DOHH2 (cell line): ENCODE data around the gene KIF1B.

Experiments used
- H3F3A ChIP-seq: fragments of 200-600 bp; sonication (generic), shearing (Covaris generic); 2 replicates; pipeline ENCODE4 v1.6.0; 2016; ENCODE audit warnings: antibody characterized with exemption, mild to moderate bottlenecking; ENCODE audit not compliant: control insufficient read depth, insufficient read depth
- H3K27ac ChIP-seq: fragments of 200-600 bp; sonication (generic); 2 replicates; pipeline ENCODE4 v1.5.1; 2014; ENCODE audit warnings: low read depth, mild to moderate bottlenecking, low read length, moderate library complexity
- H3K27me3 ChIP-seq: fragments of 200-600 bp; sonication (generic); 2 replicates; pipeline ENCODE4 v1.6.1; 2014; ENCODE audit warnings: mild to moderate bottlenecking, low read length, mixed read lengths; ENCODE audit not compliant: control insufficient read depth
- H3K36me3 ChIP-seq: fragments of 200-600 bp; sonication (generic); 2 replicates; pipeline ENCODE4 v1.6.1; 2014; ENCODE audit warnings: mild to moderate bottlenecking, low read length, moderate library complexity, mixed read lengths; ENCODE audit not compliant: control insufficient read depth
- H3K4me1 ChIP-seq: fragments of 200-600 bp; sonication (generic); 2 replicates; pipeline ENCODE4 v1.6.1; 2014; ENCODE audit warnings: mild to moderate bottlenecking, low read length, mixed read lengths; ENCODE audit not compliant: control insufficient read depth
- H3K4me2 ChIP-seq: fragments of 200-600 bp; sonication (generic); 2 replicates; pipeline ENCODE4 v1.6.0; 2014; ENCODE audit warnings: mild to moderate bottlenecking, low read length, moderate library complexity
- H3K4me3 ChIP-seq: fragments of 200-600 bp; sonication (generic); 2 replicates; pipeline ENCODE4 v1.5.1; 2014; ENCODE audit warnings: mild to moderate bottlenecking, low read length, mixed read lengths
- H3K79me2 ChIP-seq: fragments of 200-600 bp; sonication (generic); 2 replicates; pipeline ENCODE4 v1.6.1; 2014; ENCODE audit warnings: mild to moderate bottlenecking, low read length, mixed read lengths; ENCODE audit not compliant: control insufficient read depth
- H3K9me2 ChIP-seq: fragments of 200-600 bp; sonication (generic); replicated peaks from 2 replicates; pipeline ENCODE4 v1.6.1; 2014; ENCODE audit warnings: mild to moderate bottlenecking, low read length, mixed read lengths; ENCODE audit not compliant: control insufficient read depth
- H3K9me3 ChIP-seq: fragments of 200-600 bp; sonication (generic); 2 replicates; pipeline ENCODE4 v1.6.1; 2014; ENCODE audit warnings: antibody characterized with exemption, low read length, mixed read lengths; ENCODE audit not compliant: control insufficient read depth, insufficient read depth
- H4K20me1 ChIP-seq: fragments of 200-600 bp; sonication (generic); 2 replicates; pipeline ENCODE4 v1.6.0; 2014; ENCODE audit warnings: low read depth, mild to moderate bottlenecking, antibody characterized with exemption, low read length, moderate library complexity; ENCODE audit not compliant: control insufficient read depth, insufficient read depth
- CTCF ChIP-seq: fragments of 200-600 bp; sonication (generic); IDR thresholded peaks from one replicate; pipeline ENCODE4 v1.5.1; 2014; ENCODE audit warnings: antibody characterized with exemption, mild to moderate bottlenecking, low read depth, low read length; ENCODE audit not compliant: poor library complexity, severe bottlenecking
- EZH2phosphoT487 ChIP-seq: fragments of 200-600 bp; sonication (generic); IDR thresholded peaks from 2 replicates; pipeline ENCODE4 v1.6.1; 2017; ENCODE audit warnings: borderline replicate concordance, mild to moderate bottlenecking, antibody characterized with exemption, low read length, moderate library complexity, mixed read lengths

The KIF1B gene

GRCh38 chr1:10189659-10190058 lies 20.7 kb upstream of the KIF1B start:
- Histone ChIP-seq H3K27me3 (no peaks in the 10 kb centered on the region), H3K79me2 (no peaks in the 10 kb centered on the region), H3F3A (no peaks in the 10 kb centered on the region), H3K9me2 (no peaks in the 10 kb centered on the region), H3K36me3 (no peaks in the 10 kb centered on the region), H3K4me1 (no peaks in the 10 kb centered on the region), H4K20me1 (no peaks in the 10 kb centered on the region), H3K27ac (no peak overlapping the region), H3K4me2 (no peak overlapping the region), H3K4me3 (no peak overlapping the region), H3K9me3 (no peaks in the 10 kb centered on the region)
- no peak for TF ChIP-seq EZH2phosphoT487
- TF ChIP-seq CTCF = no peak

- H3K27ac ChIP-seq = no peak overlapping the region
- no peak overlapping the region for H3K4me2 ChIP-seq
- no peaks in the 10 kb centered on the region for H3K4me1 ChIP-seq
- TF ChIP-seq EZH2phosphoT487 = no peak
- no peak for TF ChIP-seq CTCF
- no peaks in the 10 kb centered on the region for H3K9me3 ChIP-seq
- H3K36me3 ChIP-seq = no peaks in the 10 kb centered on the region
- H3K27me3 ChIP-seq = no peaks in the 10 kb centered on the region
- no peaks in the 10 kb centered on the region for H3F3A ChIP-seq
- no peaks in the 10 kb centered on the region for H3K79me2 ChIP-seq
- no peak overlapping the region for H3K4me3 ChIP-seq
- H3K9me2 ChIP-seq = no peaks in the 10 kb centered on the region
- H4K20me1 ChIP-seq = no peaks in the 10 kb centered on the region
Observed at GRCh38 chr1:10192263-10192662, 18.1 kb upstream of the KIF1B start.

GRCh38 chr1:10193288-10193687 lies 17.1 kb upstream of the KIF1B start:
- Histone ChIP-seq H3K4me3 (no peak overlapping the region), H3K9me2 (no peaks in the 10 kb centered on the region), H4K20me1 (no peaks in the 10 kb centered on the region), H3K9me3 (no peaks in the 10 kb centered on the region), H3F3A (no peaks in the 10 kb centered on the region), H3K36me3 (no peaks in the 10 kb centered on the region), H3K27ac (no peak overlapping the region), H3K79me2 (no peaks in the 10 kb centered on the region), H3K4me2 (no peak overlapping the region), H3K4me1 (no peaks in the 10 kb centered on the region), H3K27me3 (no peaks in the 10 kb centered on the region)
- no peak for TF ChIP-seq CTCF
- no peak for TF ChIP-seq EZH2phosphoT487

- Histone ChIP-seq H3K27me3 (peaks cover 4% of the 10 kb centered on the region), H3K4me1 (peaks cover 3% of the 10 kb centered on the region; the same call in 1 of the 2 replicates), H3K36me3 (no peaks in the 10 kb centered on the region), H3K9me2 (no peaks in the 10 kb centered on the region), H3K9me3 (no peaks in the 10 kb centered on the region), H3K79me2 (no peaks in the 10 kb centered on the region), H3F3A (no peaks in the 10 kb centered on the region), H3K27ac (no peak overlapping the region), H4K20me1 (no peaks in the 10 kb centered on the region), H3K4me2 (no peak overlapping the region), H3K4me3 (no peak overlapping the region)
- TF ChIP-seq CTCF = no peak
- no peak for TF ChIP-seq EZH2phosphoT487
Observed at GRCh38 chr1:10195570-10195969, 14.8 kb upstream of the KIF1B start.
